NCI-H146 (cell line): Measurements from ENCODE around the gene TCAF2.
"Not testable (repeated sequence)": the region's sequence is repeated elsewhere in the genome, so short reads cannot be mapped to it uniquely, and the experiment has no call there.

Experiments used
- DNase-seq: peaks from one replicate; lab custom pipeline; 2025; lab: John Stamatoyannopoulos, UW

Gene TCAF2

DNA sequence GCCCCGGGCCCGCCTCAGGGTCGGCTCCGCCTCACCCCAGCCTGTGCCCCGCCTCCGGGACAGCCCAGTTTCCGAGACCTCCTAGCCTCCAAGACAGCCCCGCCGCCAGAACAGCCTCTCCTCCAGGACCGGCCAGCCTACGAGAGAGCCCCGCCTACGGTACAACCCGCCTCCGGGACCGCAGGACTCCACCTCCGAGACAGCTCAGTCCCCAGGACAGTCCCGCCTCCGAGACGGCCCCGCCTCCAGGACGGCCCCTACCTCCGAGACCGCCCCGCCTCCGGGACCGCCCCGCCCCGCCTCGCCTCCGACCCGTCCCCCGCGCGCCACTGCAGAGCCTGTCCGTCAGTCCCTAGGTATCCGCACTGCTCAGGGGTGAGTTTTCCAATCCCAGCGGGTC lies at the start of gene TCAF2:
Gene TCAF2 (plus strand): TSS at position 329 of the 400 bp plus-strand sequence.
- DNase-seq = not testable (repeated sequence)

DNA sequence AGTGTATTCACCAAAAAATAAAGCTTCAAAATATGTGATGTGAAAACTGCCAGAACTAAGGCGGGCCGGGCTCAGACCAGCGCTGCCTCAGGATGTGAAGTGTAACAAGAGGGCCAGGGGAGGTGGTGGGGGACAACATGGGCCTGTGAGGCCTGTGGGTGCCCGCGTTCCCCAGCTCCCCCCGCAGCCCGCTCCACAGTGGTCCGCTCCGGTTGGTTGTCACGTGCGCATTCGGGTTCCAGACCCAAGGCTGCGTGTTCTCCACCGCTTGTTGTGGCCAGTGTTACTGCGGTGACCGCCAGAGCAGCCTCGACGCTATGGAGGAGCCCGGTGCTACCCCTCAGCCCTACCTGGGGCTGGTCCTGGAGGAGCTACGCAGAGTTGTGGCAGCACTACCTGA lies 49.3 kb upstream of the TCAF2 start, which contains the start of gene CTAGE15:
Gene CTAGE15 (plus strand): TSS at position 301 of the 400 bp plus-strand sequence. CDS start 17 bp downstream, at position 318.
- DNase-seq = not testable (repeated sequence)

DNA sequence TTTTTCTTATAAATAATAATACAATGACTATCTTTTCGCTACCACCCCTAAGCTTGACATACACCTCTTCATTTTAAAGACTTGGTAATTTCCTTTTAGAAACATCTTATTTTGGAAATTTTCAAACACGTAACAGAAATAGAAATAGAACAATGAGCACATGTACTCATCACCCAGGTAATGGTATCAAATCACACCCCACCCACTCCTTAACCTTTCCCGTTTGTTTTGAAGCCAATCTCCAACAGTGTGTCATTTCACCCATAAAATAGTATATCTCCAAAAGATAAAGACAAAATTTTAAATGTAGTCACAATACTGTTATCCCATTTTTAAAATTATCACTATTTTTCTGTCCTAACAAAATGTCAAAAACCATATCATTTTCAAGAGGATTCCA lies 32.6 kb upstream of the TCAF2 start:
- DNase-seq = not testable (repeated sequence)

DNA sequence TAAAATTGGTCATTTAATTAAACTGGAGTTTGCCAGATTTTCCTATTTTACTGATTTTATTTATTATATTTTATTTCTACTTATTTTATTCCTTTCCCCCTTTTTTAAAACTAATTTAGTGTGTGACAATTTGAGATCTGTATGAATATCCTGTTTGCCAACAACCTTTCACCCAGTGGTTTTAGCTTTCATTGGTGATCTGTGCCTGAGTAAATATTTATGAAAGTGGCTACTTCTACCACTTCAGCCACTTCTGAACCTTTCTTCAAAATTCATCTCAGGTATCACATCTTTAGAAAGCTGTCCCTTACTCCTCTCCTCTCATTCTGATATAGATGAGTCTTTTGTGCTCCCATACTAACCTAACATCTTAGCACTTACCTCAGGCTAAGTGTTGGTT lies 30.9 kb upstream of the TCAF2 start:
- not testable (repeated sequence) for DNase-seq

DNA sequence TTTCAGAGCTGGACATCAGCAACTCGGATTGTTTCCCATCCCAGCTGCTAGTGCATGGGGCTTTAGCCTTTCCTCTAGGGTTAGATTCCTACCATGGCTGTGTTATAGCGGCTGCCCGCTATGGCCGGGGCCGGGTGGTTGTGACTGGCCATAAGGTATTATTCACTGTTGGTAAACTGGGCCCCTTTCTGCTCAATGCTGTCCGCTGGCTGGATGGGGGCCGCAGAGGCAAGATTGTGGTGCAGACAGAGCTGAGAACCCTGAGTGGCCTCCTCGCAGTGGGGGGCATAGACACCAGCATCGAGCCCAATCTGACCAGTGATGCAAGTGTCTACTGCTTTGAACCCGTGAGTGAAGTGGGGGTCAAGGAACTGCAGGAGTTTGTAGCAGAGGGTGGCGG lies 22.7 kb upstream of the TCAF2 start:
- not testable (repeated sequence) for DNase-seq

DNA sequence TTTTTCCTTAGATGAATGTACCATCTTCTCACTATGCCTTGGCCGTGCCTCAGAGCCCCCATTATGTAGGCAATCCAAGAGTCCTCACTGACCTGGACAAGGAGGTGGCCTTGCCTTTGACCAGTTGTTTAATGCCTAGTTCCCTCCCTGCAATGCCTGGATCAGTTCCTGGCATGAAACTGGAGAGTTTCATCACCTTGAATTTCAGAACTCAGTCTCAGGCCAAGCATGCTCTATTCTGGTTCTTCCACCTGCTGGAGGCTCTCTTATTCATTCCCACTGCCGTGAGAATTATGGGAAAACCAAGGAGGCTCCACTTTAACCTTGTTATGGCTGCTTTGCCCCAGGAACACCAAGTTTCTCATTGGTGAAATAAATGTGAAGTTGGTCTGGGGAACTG lies 17.2 kb upstream of the TCAF2 start:
- DNase-seq = not testable (repeated sequence)

DNA sequence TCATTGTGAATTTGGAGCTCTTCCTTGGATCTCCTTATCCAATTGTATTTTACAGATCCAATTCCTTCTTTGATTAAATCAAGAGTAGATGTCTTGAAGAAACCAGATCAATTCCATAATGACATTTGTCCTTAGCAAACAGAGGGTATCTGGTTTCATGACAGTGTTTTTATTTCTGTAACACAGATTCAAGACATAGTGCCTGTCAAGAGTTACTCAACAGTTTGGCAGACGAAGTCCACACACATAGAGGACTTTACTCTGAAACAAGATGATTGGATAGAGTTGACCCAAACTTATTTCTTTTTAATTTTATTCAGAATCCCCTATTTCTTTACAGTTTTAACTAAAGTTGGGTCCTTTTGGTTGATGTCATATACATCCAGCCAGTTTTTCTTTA lies 14.7 kb upstream of the TCAF2 start:
- not testable (repeated sequence) for DNase-seq

DNA sequence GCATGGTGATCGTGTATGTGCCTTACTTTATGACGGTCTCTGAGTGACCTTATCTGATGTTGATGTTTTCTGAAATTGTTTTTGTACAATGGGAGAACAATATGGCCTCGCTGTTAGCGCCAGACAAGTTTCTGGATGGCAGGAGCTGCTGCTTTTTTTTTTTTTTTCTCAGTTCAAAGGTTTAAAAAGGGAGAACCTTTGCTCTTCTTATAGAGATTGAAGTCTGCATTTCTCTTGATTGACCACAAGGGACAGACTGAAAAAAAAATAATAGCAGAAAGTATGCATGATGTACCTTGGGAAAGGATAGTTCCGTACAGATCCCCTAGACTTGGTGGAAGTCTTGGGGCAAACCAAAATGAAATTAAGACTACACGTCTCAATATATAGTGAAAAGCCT lies 5.2 kb upstream of the TCAF2 start:
- DNase-seq = not testable (repeated sequence)

DNA sequence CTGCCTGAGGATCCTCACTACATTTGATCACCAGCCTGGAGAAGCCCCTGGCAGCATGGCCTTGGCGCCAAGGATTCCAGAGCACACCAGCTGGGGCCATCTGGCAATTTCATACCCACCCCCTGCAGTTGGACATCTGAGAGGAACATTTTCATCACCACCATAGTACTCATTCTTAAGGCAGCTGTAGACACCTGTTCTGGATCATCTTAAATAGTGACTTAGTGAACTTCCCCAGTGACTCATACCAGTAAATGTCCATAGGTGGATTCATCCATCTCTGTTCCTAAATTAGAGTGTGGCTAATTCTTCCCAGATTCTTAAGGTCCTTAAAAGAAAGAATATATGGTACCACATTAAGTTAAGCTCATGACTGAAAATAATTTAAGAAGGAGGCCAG lies 3.6 kb upstream of the TCAF2 start:
- not testable (repeated sequence) for DNase-seq

DNA sequence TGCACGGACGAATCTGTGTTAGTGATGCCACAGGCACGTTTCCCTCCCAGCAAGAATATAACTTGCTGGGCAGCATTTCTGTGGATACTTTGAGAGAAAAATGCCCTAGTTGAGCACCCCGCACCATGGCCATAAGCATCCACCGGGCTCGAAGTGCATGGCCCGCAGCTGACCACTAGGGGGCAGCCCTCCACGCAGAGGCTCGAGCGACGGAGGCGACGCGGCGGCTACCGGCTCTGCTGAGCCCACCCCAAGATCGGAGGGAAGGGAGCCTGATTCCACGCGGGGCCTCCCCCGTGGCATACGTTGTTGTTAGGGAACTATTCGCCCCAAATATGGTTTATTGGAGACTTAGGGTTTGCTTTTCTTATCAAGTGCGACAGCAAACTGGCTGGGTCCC lies 716 bp upstream of the TCAF2 start:
- DNase-seq = not testable (repeated sequence)

DNA sequence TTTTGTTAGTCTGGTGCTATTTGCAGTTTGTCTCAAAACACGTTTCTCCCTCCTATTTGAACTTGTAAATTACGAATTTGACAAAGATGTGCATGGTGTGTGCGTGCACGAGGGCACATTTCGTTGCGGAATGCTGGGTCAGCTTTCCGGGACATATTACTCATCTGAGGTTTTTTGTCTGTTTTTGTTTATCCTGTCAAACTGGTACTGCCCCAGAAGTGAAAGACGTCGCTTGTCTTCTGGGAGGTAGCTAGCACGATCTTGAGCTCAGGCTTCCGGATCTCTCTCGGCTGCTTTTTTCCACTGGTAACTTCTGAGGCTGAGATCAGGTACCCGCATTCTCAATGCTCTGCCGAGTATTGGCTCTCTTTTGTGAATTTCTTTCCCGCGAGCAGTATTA lies 401 bp downstream of the TCAF2 start:
- DNase-seq = not testable (repeated sequence)

DNA sequence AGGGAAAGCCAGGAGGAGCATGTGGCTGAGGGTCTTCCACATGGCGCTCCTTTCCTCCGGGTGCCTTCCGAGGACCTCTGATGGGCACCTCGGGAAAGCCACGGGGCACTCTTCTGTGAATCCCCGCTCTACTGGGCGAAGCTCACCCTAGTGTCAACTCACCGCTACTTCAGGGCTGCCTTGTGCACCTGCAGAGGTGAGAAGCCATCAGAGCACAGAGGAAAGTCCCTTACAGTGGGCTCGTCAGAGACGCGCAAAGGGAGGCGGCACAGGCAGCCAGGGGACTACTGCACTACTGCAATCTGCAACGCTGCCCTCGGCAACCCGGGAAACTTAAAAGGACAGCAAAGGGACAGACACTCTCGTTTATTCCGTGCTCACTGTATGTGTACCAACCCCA lies 1.4 kb downstream of the TCAF2 start:
- DNase-seq = not testable (repeated sequence)

DNA sequence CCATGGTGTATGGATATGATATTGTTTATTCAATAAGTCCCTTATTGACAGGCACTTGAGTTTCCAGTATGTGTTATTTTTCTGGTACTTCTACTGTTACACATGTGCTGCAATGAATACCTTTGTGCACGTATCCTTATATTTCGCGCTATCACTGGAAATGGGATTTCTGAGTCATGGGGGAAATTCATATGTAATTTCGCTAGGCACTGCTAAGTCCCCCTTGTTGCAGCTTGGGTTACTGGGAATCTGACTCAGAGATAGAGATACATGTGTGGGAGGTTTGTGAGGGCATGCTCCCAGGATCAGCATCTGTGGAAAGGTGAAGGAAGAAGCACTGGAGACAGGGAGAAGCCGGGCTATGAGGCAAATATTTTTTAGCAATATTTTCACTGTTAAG lies 9.9 kb downstream of the TCAF2 start:
- not testable (repeated sequence) for DNase-seq

DNA sequence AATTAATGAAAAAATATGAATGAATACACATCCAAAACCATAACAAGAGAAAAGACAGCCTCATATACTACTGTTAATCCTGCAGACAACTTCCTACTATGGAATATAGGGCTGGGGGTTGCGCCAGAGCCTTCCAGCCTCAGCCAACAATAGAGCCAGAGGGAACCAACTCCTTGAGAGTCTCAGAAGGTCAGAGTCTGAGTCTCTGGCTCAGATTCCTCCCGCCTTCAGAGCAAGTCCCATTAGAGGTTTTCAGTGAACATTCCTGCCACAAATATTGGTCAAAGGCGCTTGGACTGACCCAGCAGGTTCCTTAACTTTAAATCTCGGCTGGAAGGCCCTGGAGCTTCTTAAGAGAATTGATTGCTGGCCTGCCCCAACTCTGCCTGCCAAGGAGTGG lies 11.7 kb downstream of the TCAF2 start:
- not testable (repeated sequence) for DNase-seq

DNA sequence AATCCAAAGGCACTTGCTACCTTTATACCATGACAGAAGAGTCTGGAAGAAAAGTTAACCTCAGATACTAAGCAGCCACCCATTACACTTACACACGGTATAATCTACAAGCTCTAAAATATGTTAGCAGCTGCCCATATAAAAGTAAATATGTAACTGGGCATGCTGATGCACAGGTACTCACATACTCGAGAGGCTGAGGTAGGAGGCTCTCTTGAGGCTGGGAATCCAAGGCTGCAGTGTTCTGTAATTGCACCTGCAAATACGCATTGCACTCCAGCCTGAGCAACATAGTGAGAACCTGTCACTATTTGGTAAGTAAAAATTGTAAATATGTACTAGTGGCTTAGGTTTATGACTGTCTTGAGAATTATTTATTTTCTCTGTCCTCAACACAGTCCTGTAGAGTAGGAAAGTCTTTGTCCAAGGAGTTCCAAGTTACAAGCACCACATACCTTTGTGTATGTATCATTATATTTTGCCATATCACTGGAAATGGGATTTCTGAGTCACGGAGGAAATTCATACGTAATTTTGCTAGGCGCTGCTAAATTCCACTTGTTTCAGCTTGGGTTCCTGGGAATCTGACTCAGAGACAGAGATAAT lies 12.3 kb downstream of the TCAF2 start:
- DNase-seq = not testable (repeated sequence)

DNA sequence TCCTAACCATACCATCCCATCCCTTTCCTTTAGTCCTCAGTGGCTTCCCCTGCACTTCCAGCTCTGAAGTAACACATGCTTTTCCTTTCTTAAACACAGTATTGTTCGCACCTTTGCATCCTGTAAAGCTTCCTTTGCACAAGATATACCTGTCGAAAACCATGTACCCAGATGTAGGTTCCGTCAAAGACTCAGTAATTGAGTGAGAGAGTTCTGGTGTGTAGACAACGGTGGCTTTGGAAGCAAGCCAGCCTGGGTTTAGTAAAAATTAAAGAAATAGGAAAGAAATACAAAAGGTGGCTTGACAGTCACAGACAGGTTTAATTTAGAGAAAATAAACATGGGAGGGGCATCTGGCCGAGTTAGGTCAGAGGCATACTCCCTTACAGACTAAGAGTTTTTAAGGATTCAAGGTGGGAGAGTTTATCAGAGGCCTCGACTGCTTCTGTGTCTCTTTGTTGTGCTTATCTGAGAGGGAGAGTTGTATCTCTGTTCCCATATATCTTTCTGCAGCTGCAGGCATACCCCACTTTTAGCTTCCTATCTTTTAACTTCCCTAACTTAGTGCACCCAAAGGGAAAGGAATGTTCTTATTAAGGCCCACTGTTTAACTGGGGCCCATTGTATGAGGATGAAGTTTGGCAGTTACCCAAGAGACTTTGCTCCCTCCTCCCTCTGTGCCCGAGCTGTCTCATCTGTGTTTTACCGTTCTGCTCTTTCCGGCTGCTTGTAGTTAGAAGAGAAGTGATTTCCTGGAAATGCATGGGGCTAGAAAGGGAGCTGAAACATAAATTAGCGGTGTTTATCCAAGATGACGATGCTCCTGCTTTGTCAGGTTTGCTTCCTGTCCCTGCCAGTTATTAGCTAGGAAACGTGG lies 14.8 kb downstream of the TCAF2 start:
- DNase-seq = not testable (repeated sequence)

DNA sequence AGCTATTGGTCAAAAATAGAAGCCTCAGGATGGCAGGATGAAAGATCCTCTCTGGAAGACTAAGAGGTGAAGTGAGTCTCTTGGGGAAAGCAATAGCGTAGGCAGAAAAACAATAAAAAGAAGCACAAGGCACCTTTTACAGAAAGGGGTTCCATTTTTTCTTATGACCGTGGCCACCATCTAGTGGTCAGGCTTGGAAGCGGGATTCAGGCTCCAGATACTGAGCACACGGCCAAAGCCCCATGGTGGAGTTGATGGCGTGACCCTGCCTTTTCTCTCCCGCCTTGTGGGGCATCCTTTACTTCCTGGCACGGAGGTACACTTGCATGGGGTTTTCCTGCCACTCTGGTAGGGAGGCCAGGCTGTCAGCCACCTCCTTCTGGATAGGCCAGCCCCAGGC lies 18.6 kb downstream of the TCAF2 start:
- not testable (repeated sequence) for DNase-seq

DNA sequence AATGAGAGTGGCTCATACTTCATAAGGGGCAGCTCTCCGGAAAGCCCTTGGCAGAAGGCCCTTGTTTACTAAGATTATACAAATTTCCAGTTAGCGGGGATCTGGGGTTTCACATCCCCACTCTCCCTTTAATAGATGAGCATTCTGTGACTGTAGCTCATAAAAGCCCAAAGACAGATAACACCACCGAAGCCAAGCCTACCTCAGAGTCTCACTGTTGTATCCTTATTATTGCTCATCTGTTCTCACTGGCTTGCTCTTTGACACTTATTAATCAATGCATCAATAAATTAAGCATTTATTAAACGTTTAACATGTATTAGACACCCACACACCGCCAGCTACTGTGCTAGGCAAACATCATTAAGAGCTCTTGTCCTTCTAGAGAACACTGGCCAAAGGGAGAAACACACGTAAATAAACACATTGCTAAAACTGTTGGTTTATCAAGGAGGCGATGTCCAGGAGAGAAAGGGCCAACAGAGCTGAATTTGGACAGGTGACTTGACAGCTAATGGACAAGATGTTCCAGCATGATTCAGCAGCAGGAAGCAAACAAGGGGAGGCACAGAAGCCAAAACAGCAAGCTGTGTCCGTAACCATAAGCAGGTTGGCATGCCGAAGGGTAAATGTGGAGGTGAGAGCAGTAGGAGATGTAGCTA lies 19.9 kb downstream of the TCAF2 start:
- DNase-seq = not testable (repeated sequence)

DNA sequence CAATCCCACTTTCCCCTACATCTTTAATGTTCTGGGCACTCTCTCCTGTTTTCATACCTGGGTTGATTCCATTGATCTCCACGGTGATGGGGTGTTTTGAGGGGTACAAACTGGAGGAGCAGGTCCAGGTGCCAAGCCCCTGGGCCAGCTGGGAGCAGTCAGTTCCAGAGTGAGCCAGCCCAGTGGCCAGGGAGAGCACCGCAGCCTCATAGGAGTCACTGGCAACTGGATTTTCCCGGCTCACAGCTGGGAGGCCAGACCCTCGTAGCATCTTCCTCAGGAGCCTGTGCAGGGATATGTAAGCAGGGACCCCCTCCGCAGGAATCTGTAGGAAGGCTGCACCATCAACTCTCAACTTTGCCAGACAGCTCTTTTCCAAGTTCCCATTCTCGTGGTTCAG lies 25.8 kb downstream of the TCAF2 start:
- DNase-seq = not testable (repeated sequence)

DNA sequence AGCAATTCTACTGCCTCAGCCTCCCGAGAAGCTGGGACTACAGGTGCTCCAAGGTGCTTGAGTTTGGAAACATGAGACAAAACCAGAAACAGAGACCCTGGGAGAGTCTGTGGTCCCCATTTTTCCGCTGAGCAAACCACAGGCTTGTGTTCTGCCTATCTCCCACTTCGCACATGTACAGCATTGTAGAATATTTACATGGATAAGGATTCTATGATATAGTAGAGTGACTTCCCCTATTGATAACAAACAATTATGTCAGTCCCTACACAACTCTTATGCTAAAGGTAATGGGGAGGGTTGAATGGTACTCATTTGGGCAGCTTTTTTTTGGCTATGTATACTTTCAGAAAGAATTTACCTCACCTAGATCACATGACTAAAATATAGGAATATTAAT lies 29.1 kb downstream of the TCAF2 start:
- DNase-seq = not testable (repeated sequence)

DNA sequence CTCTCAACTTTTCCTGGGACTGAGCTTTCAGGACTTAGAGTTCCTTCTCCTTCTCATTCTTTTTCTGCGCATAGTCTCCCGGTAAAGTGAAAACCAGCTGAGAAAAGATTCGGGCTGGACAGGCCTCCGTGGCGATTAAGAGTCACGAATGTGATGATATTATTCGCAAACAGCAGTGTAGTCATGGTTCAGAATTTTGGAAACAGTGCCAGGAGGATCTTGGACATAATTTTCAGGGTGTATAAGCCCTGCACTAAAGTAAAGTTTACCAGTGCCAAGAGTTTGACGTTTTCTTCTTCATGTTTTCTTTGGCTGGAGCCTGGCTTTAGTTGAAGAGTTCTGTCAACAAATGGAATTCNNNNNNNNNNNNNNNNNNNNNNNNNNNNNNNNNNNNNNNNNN lies 29.7 kb downstream of the TCAF2 start:
- DNase-seq = not testable (repeated sequence)
